ENCODE data around the gene HOXA5.

DNA sequence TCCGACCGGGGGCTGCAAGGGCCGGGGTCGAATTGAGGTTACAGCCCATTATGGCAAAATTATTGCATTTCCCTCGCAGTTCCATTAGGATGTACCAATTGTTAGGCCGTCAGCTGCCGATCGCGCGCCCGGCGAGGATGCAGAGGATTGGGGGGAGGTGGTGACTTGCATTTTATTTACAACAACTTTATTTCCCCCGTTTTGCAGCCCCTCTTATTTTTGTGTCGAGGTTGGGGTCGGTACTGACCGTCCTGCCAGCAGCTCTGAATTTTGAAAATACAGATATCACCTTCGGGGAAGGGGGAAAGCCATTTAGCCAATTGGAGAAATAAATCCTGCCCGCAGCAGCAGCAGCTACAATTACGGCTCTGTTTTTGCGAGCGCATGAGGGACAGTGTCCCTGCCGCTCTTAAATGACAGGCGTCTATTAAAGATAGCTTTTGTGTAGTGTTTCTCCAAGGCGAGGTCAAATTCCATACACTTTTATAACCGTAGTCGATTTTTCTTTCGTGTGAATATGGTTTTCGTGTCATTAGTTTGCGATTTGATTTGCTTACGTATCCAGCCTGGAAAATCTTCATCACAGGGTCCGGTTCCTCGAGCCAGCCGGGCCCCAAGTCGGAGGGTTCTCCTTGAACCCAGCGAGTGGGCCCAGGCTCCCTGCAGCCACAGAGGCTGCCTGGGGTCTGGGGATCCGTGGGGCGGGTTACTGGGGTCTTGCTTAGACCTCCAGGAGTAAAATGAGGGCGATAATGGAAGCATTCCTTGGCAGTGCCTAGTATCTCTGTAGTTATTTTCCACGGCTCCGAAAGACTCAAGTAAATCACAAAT lies 684 bp upstream of the HOXA5 start:
- TF ChIP-seq POLR2A (IDR thresholded peaks at IDR 0.05) (peak; percentile 22), CTCF (IDR thresholded peaks at IDR 0.05) (peak in 2 of 5 experiments; percentile 16 to 18), POLR2AphosphoS5 (IDR thresholded peaks at IDR 0.05) (peak in 1 of 3 donors; percentile 29)
